LHCN-M2 (cell line): ENCODE measurements around the gene MKKS. TPM values are rescaled to one million over a fixed set of nuclear protein-coding genes. Genes with fewer than 3 reads are reported as not detected.
"Not testable (repeated sequence)": the region's sequence is repeated elsewhere in the genome, so short reads cannot be mapped to it uniquely, and the experiment has no call there.

Experiments used
- DNase-seq: peaks from one replicate; pipeline ENCODE4 v3.0.0-alpha.2; 2012; ENCODE audit warnings: low read depth
- total RNA-seq: library from RNA; depleted of rRNA; stranded (reverse); fragments of >200 nt; gene quantifications from 2 replicates; pipeline ENCODE4 v1.2.3, GENCODE V29; 2014

MKKS gene
- total RNA-seq, 1 experiment from 2014 or later, result 12.6 TPM

GRCh38 chr20:10415013-10415650 lies 18.9 kb downstream of the MKKS start:
- peak; percentile 22 for DNase-seq

DNA sequence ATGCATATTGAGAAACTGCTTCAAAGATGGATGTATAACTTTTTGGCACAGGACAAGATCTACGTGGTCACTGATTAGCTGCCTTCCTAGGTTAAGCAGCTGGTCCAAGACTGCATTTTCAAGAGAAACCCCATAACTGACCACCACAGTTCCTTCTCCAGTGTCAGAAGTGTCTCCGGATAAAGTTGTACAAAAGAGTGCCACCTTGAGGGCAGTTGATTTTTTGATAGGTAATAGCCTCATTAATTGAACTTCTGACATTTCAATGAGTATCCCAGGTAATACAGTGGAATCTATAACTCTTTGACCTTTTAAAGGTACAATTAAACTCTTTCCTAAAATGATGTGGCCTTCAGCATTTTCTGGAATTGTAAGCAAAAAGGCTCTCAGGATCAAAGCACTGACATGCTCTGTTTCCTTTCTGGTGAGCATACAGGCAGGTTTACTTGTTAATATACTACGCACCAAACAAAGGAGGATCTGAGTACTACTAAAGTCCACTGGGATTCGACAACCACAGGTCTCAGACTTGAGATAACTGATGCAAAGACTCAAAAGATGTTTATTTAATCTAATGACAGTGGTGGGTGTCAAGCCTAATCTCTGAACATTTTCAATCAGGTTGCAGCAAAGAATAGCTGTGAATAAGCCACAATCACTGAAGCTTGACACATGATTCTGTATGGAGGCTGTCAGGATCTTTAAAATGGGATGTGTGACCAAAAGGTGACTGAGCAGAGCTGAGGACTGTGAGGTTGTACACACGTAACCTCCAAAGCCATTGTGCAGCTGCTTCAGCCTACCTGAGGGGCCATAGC lies 21.2 kb downstream of the MKKS start:
- DNase-seq, result peak; percentile 25

GRCh38 chr20:10411673-10412072 lies 22.3 kb downstream of the MKKS start:
- DNase-seq, result no peak

DNA sequence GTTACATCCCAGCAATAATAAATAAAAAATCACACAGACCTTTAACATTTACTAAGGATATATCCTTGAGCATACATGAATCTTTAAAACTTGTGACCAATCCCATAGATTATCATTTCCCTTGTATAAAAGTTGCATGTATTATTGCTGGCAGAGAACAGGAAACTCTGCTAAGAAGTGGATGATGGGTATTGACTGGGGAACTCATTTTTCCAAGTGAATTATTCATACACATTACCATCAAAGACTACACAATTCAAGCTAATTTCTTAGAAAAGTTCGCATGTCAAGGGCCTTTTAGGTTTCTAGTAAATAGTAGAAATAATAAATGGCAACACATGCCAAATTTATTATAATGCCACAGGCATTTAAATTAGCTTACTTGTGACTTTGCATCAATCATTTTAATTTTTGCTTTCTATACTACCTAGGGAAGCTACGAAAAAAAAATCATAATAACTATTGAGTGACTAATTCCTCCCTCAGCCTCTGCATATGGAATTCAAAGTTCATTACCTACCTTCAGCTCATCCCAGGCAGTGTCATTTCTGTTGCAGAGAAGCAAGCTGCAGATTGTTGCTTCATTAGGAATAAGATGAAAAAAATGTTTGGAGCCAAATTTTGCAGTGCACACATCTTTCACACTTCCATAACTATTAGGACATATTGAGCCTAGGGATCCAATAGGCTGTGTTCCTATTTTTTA lies 25.8 kb downstream of the MKKS start:
- no peak for DNase-seq

DNA sequence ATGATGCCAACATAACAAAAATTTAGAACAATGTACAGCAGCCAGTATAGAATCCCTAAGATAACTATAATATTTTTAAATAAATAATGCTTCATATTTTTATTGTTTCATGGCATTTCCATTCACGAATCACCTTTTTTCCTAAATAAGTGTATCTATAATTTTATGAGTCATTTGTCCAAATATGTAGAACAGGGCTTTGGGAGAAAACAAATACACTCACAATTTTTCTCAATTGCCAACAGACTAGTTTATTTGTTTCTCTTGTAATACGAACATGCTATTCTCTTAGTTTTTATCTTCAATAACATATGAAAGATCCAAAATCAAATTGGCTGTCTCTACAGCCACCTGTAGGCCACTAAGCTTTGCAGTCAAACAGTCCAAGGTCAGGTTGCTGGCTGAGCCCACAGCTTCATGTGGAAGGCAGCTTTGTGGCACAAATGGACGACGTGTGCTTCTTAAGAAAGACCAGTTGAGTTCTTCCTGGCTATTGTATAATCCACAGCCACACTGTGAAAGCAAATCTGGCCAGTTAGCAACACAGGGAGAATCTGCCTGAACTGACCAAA lies 29.0 kb downstream of the MKKS start:
- no peak for DNase-seq

GRCh38 chr20:10404023-10404628 lies 29.9 kb downstream of the MKKS start:
- DNase-seq, result no peak

DNA sequence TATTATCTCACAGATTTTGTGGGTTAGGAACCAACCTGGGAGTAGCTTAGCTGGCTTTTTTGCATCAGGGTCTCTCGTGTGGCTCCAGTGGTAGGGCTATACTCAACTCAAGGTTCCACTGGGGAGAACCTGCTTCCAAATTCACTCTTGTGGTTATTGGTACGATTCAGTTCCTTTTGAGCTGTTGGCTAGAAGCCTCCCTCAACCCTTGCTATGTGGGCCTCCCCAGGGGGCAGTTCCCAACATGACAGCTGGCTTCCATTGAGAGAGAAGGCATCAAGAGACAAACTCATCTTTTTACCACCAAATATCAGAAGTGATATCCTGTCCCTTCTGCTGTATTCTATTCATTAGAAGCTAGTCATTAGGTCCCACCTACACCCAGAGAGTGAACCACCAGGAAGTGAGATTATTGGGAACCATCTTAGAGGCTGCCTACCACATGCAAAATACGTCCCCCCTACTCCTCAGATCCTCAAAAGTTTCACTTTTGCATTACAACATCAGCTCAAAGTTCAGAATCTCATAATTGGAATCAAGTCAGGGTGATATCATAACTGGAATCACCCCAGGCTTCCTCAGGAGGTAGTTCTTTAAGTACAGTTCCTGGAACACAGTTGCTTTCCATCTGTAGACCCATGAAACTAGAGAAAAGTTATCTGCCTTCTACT lies 30.9 kb downstream of the MKKS start:
- DNase-seq, result no peak

DNA sequence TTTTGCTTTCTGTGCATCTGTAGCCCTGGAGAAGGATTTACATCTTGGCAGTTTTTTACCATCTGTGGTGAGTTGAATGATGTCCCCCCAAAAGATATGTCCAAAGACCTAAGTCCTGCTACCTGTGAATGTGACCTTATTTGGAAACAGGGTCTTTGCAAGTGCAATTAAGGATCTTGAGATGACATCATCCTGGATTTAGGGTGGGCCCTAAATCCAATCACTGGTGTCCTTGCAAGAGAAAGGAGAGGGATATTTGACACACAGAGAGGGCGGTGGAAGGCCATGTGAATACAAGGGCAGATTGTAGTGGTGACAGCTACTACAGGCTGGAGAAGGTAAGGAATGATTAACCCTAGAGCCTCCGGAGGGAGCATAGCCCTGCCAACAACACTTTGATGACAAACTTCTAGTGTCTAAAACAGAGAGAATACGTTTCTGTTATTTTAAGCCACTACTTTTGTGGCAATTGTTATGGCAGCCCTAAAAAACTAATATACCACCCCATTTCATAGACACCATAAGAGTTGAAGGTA lies 35.1 kb downstream of the MKKS start:
- DNase-seq, result no peak

DNA sequence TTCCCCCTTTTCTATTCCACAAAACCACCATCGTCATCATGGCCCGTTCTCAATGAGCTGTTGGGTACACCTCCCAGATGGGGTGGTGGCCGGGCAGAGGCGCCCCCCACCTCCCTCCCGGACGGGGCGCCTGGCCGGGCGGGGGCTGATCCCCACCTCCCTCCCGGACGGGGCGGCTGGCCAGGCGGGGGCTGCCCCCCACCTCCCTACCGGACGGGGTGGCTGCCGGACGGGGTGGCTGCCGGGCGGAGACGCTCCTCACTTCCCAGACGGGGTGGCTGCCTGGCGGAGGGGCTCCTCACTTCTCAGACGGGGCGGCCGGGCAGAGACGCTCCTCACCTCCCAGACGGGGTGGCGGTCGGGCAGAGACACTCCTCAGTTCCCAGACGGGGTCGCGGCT lies 39.3 kb downstream of the MKKS start:
- not testable (repeated sequence) for DNase-seq

DNA sequence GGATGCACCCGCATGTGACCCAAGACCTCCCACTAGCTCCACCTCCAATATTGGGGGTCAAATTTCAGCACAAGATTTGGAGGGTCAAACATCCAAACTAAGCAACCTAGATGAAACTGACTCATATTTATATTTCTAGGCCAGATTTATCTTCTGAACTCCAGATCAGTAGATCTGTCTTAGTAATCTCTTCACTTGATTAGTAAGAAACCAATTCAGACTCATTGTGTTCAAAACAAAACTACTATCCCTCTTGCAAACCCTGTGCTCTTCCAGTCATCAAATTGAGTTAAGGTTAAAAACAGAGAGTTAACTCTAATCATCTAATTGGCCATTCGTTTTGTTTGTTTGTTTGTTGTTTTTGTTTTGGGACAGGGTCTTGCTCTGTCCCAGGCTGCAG lies 43.3 kb downstream of the MKKS start:
- no peak for DNase-seq

GRCh38 chr20:10388597-10388996 lies 45.4 kb downstream of the MKKS start:
- DNase-seq, result no peak

DNA sequence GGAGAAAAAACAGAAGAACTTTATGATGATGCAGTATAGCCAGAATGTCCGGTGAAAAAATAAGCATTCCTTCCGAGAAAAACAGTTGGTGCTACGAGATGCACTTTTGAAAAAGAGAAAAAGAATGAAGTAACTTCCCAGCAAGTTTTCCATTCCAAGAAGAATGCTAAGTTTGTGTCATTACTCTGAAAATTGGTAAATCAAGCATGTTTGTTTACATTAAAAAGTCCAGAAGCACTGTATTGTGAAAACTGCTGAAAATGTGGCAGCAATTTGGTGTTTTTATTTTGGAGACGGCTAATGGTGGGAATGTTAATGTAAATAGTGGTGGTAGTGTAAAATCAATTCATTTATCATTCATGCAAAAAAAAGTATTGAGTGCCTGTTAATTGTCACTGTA lies 46.3 kb downstream of the MKKS start:
- DNase-seq, result no peak

- peak; percentile 15 for DNase-seq
Measured at GRCh38 chr20:10385850-10386544, 48.0 kb downstream of the MKKS start.

- DNase-seq, result no peak
Measured at GRCh38 chr20:10381477-10381876, 52.5 kb downstream of the MKKS start.

DNA sequence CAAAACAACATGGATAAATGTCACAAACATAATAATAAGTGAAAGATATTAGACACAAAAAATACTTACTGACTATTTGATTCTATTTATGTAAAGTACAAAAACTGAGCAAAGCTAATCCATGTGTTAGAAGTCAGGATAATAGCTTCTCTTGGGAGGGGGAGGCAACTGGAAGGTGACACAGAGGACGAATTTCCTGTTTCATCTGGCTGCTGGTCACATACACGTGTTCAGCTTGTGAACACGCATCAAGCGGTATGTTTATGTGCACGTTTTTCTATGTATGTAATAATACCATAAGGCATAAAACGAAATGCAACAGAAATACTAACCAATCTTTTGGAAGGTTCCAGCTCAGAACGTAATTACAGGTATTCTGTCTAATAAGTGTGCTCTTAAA lies 54.3 kb downstream of the MKKS start:
- no peak for DNase-seq

GRCh38 chr20:10376270-10377075 lies 57.5 kb downstream of the MKKS start:
- DNase-seq, result peak; percentile 55

GRCh38 chr20:10375191-10375590 lies 58.8 kb downstream of the MKKS start:
- DNase-seq, result no peak

- no peak for DNase-seq
Measured at GRCh38 chr20:10374036-10374435, 60.0 kb downstream of the MKKS start.

GRCh38 chr20:10371467-10371866 lies 62.6 kb downstream of the MKKS start:
- DNase-seq, result no peak
